ENCODE measurements around the gene PPCS.

The PPCS gene

GRCh38 chr1:42456010-42456753 lies at the start of gene PPCS, which contains the start of gene ZMYND12:
TSS of gene PPCS (plus strand) at chr1:42456543. CDS start at chr1:42456566, 23 bp downstream.
TSS of gene ZMYND12 (minus strand) at chr1:42456022. CDS start at chr1:42455997, 25 bp downstream.
- peak; percentile 95 for DNase-seq

DNA sequence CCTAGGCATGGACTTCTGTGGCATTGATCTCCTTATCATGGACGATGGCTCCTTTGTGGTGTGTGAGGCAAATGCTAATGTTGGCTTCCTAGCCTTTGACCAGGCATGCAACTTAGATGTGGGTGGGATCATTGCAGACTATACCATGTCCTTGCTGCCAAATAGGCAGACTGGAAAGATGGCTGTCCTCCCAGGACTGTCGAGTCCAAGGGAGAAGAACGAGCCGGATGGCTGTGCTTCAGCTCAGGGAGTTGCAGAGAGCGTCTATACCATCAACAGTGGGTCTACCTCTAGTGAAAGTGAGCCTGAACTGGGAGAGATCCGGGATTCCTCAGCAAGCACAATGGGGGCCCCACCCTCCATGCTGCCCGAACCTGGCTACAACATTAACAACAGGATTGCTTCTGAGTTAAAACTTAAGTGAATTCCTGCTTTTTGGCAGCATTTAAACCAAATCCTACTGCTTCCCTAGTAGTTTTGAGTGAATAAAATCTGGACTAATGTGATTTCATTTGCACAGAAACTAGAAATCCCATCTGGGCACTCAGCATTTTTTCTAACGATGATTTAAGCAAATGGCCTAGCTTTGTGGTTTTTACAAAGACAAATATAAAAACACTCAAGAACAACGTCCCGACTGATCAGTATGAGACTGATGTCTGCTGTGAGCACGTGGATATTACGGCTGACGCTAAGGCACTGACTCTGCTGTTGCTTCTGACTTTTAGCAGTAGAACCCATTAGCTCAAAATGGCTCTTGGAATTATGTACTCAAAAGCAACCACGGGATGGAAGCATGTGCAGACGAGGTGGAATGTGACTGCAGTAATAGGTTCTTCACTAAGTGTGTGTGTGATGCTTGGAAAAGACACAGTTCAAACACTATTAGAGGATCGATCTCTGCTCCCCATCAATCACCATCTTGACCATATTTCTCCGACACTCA lies 41.5 kb upstream of the PPCS start:
- no peak for DNase-seq

DNA sequence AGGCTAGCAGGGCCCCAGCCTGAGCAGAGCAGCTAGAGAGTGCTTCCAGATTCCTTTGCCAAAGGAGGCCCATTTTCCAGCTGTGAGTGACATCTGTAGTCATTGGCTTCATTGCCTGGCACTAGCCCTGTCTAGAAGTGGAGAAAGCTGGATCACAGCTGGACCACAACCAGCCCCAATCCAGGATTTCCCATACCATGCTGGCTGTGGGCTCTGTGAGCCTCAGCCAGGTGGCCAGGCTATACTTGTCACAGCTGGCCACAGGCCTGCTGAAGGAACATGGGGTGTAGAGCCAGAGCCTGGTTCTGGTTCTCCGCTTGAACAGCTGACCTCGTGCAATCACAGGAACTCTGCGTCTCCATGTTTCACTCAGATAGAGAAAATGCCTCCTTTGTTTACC lies 39.2 kb upstream of the PPCS start:
- DNase-seq = no peak

DNA sequence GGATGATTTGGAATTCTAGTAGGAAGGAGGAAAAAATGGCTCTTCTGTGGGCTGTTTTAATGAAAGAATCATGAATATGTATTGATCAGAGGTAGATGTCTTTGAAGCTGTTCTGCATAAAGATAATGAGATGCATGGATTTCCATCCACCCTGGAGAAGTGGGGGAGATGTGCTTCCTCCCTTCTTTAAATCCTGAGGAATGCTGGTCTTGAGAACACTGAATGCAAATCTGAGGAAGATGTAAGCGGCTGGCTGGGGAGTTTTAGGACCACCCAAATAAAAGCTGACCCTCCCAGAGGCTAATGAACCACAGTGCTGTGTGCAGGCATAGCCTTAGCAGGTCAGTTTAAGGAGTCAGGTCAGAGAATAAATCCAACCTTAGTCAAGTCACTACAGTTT lies 37.8 kb upstream of the PPCS start:
- no peak for DNase-seq

- DNase-seq = no peak
These were observed 37.1 kb upstream of the PPCS start for GRCh38 chr1:42419126-42419821.

DNA sequence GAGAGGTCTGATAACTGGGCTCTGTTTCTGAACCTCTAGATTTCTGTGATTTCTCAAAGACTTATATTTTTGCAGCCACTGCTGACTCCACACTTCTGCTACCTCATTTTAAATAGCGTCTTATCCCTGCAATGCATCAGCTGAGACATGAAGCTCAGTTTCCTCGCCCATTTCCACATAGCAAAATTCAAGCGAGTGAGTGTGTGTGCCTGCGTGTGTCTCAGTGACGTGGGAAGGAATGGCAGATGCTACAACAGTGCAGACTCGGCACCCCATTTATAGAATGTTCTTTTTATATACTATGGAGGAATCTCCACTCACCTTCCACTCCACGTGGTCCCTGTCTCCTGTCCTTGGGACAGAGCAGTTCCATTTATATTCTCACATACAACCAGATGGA lies 36.2 kb upstream of the PPCS start:
- no peak for DNase-seq

- no peak for DNase-seq
These were observed 35.3 kb upstream of the PPCS start for GRCh38 chr1:42420911-42421585.

- no peak for DNase-seq
These were observed 33.6 kb upstream of the PPCS start for GRCh38 chr1:42422737-42423136.

- no peak for DNase-seq
These were observed 32.7 kb upstream of the PPCS start for GRCh38 chr1:42423681-42424080.

DNA sequence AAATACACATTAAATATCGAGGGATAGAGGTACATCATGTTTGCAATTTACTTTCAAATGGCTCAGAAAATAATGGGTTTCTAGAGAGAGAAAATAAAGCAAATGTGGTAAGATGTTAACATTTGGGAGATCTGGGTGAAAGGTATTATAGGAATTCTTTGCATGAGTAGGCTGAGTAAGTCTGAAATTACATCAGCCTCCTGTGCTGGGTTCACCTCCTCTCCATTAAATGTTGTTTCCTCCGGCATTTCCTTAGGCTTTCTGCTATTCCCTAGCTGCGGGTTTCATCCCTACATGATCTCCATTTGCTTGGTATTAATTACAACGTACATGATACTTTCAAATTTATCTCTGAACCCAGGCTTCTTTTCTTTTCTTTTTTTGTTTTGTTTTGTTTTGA lies 32.1 kb upstream of the PPCS start:
- no peak for DNase-seq

DNA sequence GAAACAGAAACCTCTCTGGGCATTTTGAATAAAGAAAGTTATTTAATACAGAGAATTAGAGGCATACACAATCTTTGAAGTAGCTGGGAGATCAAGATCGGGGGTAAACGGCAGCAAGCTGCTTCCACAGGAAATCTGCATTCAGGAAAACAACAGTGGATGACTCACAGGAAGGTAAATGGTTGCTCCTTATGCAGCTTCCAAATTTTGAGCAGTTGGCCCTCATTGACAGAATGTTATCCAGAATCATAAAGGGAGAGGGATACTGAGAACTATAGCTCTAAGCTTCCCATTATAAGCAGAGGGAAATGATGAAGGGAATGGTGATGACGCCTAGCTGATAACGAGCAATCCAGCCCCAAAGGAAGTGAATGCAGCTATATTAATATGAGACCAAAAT lies 29.1 kb upstream of the PPCS start:
- DNase-seq = no peak

- no peak for DNase-seq
These were observed 26.7 kb upstream of the PPCS start for GRCh38 chr1:42429603-42430002.

- peak; percentile 19 for DNase-seq
These were observed 25.8 kb upstream of the PPCS start for GRCh38 chr1:42430286-42431135.

DNA sequence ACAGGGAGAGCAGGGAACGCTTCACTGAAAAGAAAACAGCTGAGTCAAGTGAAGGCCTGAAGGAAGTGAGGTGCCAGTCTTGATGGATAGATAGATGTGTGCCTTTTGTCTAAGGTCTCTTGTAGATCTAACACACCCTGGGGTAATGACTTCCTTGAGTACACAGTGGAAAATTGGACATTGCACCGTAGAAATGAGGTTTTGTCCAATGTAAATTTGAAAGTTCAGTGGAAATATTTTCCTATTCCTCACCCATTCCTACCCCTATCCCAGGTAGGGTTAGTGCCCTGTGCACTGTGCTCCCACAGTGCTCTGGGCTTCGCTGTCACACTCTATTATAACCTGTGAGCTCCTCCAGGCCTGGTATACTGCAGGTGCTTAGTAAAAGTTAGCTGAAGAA lies 24.8 kb upstream of the PPCS start:
- DNase-seq = no peak

DNA sequence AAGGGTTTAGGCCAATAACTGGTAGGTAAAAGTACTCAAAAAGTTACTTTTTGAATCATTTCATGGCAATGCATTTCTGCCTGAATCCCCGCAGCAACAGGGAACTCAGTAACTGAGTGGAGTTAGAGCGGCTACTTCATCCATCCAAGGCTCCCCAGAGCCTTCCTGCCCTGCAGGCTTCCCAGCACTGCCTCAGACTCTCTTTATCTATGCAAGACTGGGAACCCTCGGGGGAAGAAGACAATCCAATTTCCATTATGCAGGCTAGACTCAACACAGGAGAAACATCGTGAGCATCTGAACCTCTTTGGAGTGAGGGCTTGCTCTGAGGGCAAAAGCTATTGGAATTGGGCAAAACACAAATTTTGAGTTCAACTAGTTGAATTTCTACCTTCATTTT lies 23.6 kb upstream of the PPCS start:
- DNase-seq = no peak

GRCh38 chr1:42433369-42433768 lies 23.0 kb upstream of the PPCS start:
- no peak for DNase-seq

DNA sequence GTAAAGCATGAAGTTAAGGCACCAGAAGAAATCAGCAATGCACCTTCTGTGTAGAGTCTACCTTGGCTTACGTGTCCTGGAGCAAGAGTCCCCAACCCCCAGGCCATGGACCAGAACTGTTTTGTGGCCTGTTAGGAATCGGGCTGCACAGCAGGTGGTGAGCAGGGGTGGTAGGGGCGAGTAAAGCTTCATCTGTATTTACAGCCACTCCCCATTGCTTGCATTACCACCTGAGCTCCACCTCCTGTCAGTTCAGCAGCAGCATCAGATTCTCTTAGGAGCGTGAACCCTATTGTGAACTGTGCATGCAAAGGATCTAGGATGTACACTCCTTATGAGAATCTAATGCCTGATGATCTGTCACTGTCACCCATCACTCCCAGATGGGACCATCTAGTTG lies 22.0 kb upstream of the PPCS start:
- DNase-seq = no peak

DNA sequence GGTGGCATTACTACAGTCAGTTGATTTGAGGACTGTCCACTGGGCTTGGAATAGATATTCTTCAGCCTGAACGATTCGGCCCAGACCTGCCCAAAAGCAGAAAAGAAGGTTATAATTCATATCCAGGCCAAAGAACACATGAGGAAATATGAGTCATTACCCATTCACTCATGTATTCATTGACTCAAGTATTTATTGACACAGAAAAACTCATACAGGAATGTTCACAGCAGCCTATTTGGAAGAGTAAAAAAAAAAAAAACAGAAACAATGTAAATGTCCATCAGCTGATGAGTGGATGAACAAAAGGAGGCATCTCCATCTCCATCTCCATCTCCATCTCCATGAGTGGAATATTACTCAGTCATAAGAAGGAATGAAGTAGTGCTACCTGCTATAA lies 16.4 kb upstream of the PPCS start:
- DNase-seq = no peak

- peak; percentile 23 for DNase-seq
These were observed 13.7 kb upstream of the PPCS start for GRCh38 chr1:42442662-42443061.

- no peak for DNase-seq
These were observed 7.1 kb upstream of the PPCS start for GRCh38 chr1:42449256-42449655.

- no peak for DNase-seq
These were observed 6.3 kb upstream of the PPCS start for GRCh38 chr1:42450061-42450460.

DNA sequence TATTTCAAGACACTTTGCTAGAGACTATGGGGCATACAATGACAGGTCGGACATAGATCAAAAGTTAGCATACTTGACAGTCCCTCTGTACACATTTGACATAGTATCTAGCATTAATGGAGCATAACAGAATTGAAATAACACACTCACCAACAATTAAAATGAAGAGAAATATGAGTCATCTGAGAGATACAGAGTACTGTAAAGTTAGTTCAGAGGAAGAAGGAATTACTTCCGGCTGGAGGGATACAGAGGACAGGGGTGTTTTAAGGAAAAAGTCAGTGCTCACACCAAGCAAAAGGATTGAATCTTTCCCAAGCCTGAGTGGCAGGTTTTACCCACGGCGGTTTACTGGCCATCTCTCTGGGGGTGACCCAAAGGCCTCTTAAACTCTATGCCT lies 3.0 kb upstream of the PPCS start:
- no peak for DNase-seq

Measured in suppressor macrophage treated with lipopolysaccharide for 4 hours (primary cell).